ENCODE results near the gene NACC1. TPM values are rescaled to one million over a fixed set of nuclear protein-coding genes. Genes with fewer than 3 reads are reported as not detected.

NACC1 gene
- polyA plus RNA-seq, 1 donor (not counting 4 experiments of a cell fraction or from before 2014, with no cell fraction given): 32.9 TPM

- Histone ChIP-seq H3K79me2 (ENCODE audit: control insufficient read depth, insufficient read depth, low read length) (peaks cover 92% of the 10 kb centered on the region), H3K36me3 (ENCODE audit: control insufficient read depth in 2 of 2, extremely low read depth in 1 of 2, insufficient read depth in 2 of 2, low read length in 2 of 2) (peaks cover 16 to 17% of the 10 kb centered on the region in 2 experiments), H3K4me1 (ENCODE audit: control insufficient read depth, extremely low read depth, insufficient read depth, low read length) (no peaks in the 10 kb centered on the region), H3K27me3 (ENCODE audit: control insufficient read depth, extremely low read depth, insufficient read depth, low read length) (no peaks in the 10 kb centered on the region), H3K27ac (ENCODE audit: control insufficient read depth, insufficient read depth, low read length) (no peak overlapping the region), H3K9ac (ENCODE audit: control insufficient read depth, extremely low read depth, insufficient read depth, low read length) (no peak overlapping the region), H3K4me2 (ENCODE audit: control insufficient read depth, extremely low read depth, insufficient read depth, low read depth, low read length) (no peak overlapping the region), H3K9me1 (ENCODE audit: control insufficient read depth, extremely low read depth, insufficient read depth, low read length) (peaks cover 4% of the 10 kb centered on the region), H2AFZ (ENCODE audit: control insufficient read depth, low read length) (no peak overlapping the region), H3K9me3 (ENCODE audit: control insufficient read depth, low read depth, low read length) (no peaks in the 10 kb centered on the region), H4K20me1 (ENCODE audit: control insufficient read depth, extremely low read depth, insufficient read depth, low read length) (peaks cover 38% of the 10 kb centered on the region), H3K4me3 (ENCODE audit: control insufficient read depth in 2 of 3, extremely low read depth in 1 of 3, insufficient read depth in 2 of 3, low read depth in 1 of 3, low read length in 3 of 3) (no peak overlapping the region)
- FAIRE-seq (no peak), DNase-seq (ENCODE audit: low read depth, low spot score) (no peak)
- dilution Hi-C loops (cut with MboI; ENCODE audit: extremely low pct_ligation_motif_present, low sequenced_read_pairs): no loop called here
- TF ChIP-seq EZH2 (IDR thresholded peaks at IDR 0.05; ENCODE audit: low read length) (no peak), CTCF (optimal IDR thresholded peaks at IDR 0.05 in 1 of 3, IDR thresholded peaks at IDR 0.05 in 1 of 3, conservative IDR thresholded peaks at IDR 0.05 in 1 of 3; ENCODE audit: extremely low read depth in 1 of 3, insufficient read depth in 2 of 3, low read length in 3 of 3) (no peak)
Observed at GRCh38 chr19:13127051-13127450, 9.0 kb downstream of the NACC1 start.

- H3K4me1 ChIP-seq (ENCODE audit: control insufficient read depth, extremely low read depth, insufficient read depth, low read length): peaks cover 3% of the 10 kb centered on the region
- H3K9me1 ChIP-seq (ENCODE audit: control insufficient read depth, extremely low read depth, insufficient read depth, low read length): peaks cover 5% of the 10 kb centered on the region
- H3K79me2 ChIP-seq (ENCODE audit: control insufficient read depth, insufficient read depth, low read length): peaks cover 89% of the 10 kb centered on the region
- FAIRE-seq: no peak
- H3K27me3 ChIP-seq (ENCODE audit: control insufficient read depth, extremely low read depth, insufficient read depth, low read length): no peaks in the 10 kb centered on the region
- no peaks in the 10 kb centered on the region for H3K9me3 ChIP-seq (ENCODE audit: control insufficient read depth, low read depth, low read length)
- H2AFZ ChIP-seq (ENCODE audit: control insufficient read depth, low read length): no peak overlapping the region
- H3K4me2 ChIP-seq (ENCODE audit: control insufficient read depth, extremely low read depth, insufficient read depth, low read depth, low read length): no peak overlapping the region
- peaks cover 14 to 19% of the 10 kb centered on the region in 2 experiments for H3K36me3 ChIP-seq (ENCODE audit: control insufficient read depth in 2 of 2, extremely low read depth in 1 of 2, insufficient read depth in 2 of 2, low read length in 2 of 2)
- dilution Hi-C loops (cut with MboI; ENCODE audit: extremely low pct_ligation_motif_present, low sequenced_read_pairs): no loop called here
- no peak overlapping the region for H3K9ac ChIP-seq (ENCODE audit: control insufficient read depth, extremely low read depth, insufficient read depth, low read length)
- no peak for TF ChIP-seq CTCF (optimal IDR thresholded peaks at IDR 0.05 in 1 of 3, IDR thresholded peaks at IDR 0.05 in 1 of 3, conservative IDR thresholded peaks at IDR 0.05 in 1 of 3; ENCODE audit: extremely low read depth in 1 of 3, insufficient read depth in 2 of 3, low read length in 3 of 3)
- TF ChIP-seq EZH2 (IDR thresholded peaks at IDR 0.05; ENCODE audit: low read length): no peak
- no peak overlapping the region for H3K27ac ChIP-seq (ENCODE audit: control insufficient read depth, insufficient read depth, low read length)
- no peak overlapping the region for H3K4me3 ChIP-seq (ENCODE audit: control insufficient read depth in 2 of 3, extremely low read depth in 1 of 3, insufficient read depth in 2 of 3, low read depth in 1 of 3, low read length in 3 of 3)
- DNase-seq (ENCODE audit: low read depth, low spot score): no peak
- H4K20me1 ChIP-seq (ENCODE audit: control insufficient read depth, extremely low read depth, insufficient read depth, low read length): peaks cover 34% of the 10 kb centered on the region
Observed at GRCh38 chr19:13127811-13128575, 9.9 kb downstream of the NACC1 start.
